ENCODE results near the gene CEBPE.

The CEBPE gene

DNA sequence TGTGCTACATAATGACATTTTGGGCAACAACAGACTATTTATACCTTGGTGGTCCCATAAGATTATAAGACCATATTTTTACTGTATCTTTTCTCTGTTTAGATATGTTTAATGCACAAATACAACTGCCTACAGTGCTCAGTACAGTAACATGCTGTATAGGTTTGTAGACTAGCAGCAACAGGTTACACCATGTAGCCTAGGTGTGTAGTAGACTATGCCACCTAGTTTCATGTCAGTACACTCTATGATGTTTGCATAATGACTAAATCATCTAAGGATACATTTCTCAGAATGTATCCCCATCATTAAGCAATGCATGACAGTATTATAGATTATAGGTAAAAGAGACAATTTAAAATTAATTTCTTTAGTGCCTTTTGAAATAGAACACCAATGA lies 30.7 kb upstream of the CEBPE start:
- ATAC-seq = no peak
- H3K36me3 Mint-ChIP-seq = no peaks in the 10 kb centered on the region
- no peak overlapping the region for H3K27ac Mint-ChIP-seq
- H3K4me1 Mint-ChIP-seq = peaks cover 6% of the 10 kb centered on the region
- H3K4me3 Mint-ChIP-seq = no peak overlapping the region
- peaks cover 3% of the 10 kb centered on the region for H3K9me3 Mint-ChIP-seq
- H3K27me3 Mint-ChIP-seq = no peaks in the 10 kb centered on the region

DNA sequence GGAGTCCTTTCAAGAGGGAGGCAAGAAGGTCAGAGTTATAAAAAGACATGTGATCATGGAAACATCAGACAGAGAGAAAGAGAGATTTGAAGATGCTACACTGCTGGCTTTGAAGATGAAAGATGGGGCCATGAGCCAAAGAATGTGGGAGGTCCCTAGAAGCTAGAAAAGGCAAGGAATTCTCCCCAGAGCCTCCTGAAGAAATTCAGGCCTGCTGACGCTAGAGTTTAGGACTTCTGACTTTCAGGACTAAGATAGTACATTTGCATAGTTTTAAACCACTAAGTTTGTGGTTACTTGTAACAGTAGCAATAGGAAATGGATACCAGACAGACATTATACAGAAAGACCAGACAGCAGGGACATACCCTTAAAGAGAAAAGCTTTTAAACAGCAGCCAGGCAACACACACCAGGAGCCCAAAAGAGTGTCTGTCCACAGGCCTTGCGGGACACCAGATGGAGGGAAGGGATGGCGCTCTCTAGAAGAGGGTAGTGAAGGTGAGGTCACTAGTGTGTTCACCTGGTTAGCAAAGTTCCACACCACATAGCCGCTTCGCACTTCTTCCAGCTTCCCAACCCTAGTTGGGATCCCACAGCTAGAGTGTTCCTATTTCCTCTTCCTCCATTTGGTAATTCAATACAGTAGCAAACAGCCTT lies 29.7 kb upstream of the CEBPE start:
- no peak overlapping the region for H3K27ac Mint-ChIP-seq
- H3K4me3 Mint-ChIP-seq = no peak overlapping the region
- H3K36me3 Mint-ChIP-seq = no peaks in the 10 kb centered on the region
- ATAC-seq = no peak
- no peaks in the 10 kb centered on the region for H3K27me3 Mint-ChIP-seq
- peaks cover 6% of the 10 kb centered on the region for H3K4me1 Mint-ChIP-seq
- H3K9me3 Mint-ChIP-seq = peaks cover 3% of the 10 kb centered on the region

DNA sequence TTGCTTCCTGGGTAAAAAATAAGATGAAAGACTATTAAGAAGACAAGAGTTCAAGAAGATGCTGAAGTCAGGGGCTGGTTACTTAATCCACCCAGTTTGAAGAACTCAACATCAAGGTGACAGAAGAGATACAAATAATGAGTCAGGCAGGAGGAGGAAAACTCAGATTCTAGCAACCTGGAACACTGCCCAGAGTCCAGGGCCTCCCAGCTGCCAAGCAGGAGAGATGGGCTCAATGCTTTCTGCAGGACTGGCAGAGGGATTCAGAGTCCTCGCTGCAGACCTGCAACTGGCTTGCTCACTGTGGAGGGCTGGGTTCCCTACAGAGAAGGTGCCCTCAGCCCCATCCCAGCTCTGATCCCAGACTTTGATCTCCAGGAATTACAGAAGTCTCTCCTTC lies 28.6 kb upstream of the CEBPE start:
- Mint-ChIP-seq H3K27ac (no peak overlapping the region), H3K4me3 (no peak overlapping the region)

DNA sequence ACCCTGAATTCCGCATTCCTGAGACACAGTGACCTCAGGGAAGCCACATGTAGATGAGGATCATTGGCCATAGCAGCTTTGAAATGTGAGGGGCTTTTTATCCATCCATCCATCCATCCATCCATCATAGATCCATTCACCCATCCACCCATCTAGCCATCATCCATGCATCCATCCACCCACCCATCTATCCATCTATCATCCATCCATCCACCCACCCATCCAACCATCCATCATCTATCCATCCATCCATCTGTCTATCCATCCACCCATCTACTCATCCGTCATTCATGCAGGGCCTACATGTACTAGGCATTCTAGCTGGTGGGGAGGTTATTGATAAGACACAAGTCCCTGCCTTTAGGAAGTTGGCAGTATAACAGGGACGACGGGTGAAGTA lies 27.9 kb upstream of the CEBPE start:
- H3K36me3 Mint-ChIP-seq = no peaks in the 10 kb centered on the region
- no peak for ATAC-seq
- H3K4me3 Mint-ChIP-seq = no peak overlapping the region
- peaks cover 3% of the 10 kb centered on the region for H3K9me3 Mint-ChIP-seq
- H3K4me1 Mint-ChIP-seq = peaks cover 6% of the 10 kb centered on the region
- H3K27ac Mint-ChIP-seq = no peak overlapping the region
- H3K27me3 Mint-ChIP-seq = no peaks in the 10 kb centered on the region

More for the DNA sequence above, 28.6 kb upstream of the CEBPE start:
- Mint-ChIP-seq H3K36me3 (no peaks in the 10 kb centered on the region), H3K4me1 (peaks cover 6% of the 10 kb centered on the region), H3K27me3 (no peaks in the 10 kb centered on the region), H3K9me3 (peaks cover 3% of the 10 kb centered on the region)
- no peak for ATAC-seq

DNA sequence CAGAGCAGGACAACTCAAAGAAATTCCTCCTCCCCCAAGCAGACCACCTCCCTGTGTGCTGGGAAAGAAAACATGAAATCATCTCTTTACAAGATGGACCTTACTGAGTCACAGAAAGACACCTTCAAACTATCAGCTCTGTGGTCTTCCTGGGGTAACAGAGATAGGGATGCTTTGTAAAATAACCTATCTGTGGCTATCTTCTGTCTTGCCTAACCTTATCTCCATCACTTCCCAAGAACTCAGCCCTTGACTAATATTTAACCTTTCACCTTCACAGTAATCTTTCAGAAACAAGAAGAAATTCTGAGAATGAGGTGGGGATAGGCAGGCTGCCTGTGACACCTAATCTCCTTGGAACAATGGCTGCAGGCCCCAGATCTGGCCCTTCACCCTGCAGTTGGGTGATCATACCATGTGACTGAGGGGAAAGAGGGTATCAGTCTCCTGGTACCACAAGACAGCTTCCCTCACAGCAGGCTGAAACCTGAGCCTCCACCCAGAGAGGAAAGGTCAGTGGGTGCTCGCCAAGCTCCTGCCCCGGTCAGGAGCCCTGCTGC lies 27.4 kb upstream of the CEBPE start:
- no peaks in the 10 kb centered on the region for H3K36me3 Mint-ChIP-seq
- H3K27ac Mint-ChIP-seq = no peak overlapping the region
- peak; percentile 55 for ATAC-seq

DNA sequence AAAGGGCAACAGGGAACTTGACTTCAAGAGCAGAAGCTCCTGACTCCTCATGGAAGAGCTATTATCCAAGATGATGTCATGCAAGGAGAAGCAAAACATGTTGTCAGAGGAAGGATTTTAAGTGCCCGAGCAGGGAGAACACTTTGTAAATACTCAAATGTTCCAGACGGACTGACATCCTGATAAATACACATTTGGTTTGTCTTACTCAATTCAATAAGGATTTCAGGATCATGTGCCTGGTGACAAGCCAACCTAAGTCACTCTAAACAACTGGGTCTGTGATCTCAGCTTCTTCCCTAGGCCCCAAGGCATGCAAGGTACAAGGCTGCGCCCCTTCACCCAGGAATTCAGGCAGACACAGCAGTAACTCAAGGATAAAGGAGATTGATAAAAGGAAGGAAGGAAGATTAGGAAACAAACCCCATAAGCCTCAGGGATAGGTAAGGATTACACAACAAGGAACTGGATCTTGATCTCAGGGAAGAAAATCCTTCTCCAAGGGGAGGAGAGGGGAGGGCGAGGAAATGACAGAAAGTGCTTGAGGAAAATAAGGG lies 26.8 kb upstream of the CEBPE start:
- no peak for ATAC-seq
- H3K4me3 Mint-ChIP-seq = no peak overlapping the region
- H3K27me3 Mint-ChIP-seq = no peaks in the 10 kb centered on the region
- no peaks in the 10 kb centered on the region for H3K36me3 Mint-ChIP-seq
- no peak overlapping the region for H3K27ac Mint-ChIP-seq
- peaks cover 6% of the 10 kb centered on the region for H3K4me1 Mint-ChIP-seq
- peaks cover 3% of the 10 kb centered on the region for H3K9me3 Mint-ChIP-seq

More for the DNA sequence above, 27.4 kb upstream of the CEBPE start:
- Mint-ChIP-seq H3K9me3 (peaks cover 3% of the 10 kb centered on the region), H3K4me3 (no peak overlapping the region), H3K4me1 (peaks cover 6% of the 10 kb centered on the region), H3K27me3 (no peaks in the 10 kb centered on the region)

DNA sequence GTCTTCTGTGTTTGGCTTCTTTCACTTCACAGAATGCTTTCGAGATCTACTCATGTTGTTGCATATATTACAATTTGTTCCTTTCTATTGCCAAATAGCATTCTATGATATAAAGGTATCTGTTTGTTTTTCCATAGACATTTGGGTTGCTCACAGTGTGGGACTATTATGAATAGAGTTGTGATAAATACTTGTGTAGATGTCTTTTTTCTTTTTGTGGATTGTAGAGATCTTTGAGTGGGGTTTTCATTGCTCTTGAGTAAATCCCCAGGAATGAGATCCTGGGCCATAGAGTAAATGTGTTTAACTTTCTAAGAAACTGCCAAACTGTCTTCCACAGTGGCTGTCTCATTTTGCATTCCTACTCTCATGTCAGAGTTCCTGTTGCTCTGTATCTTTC lies 24.9 kb upstream of the CEBPE start:
- ATAC-seq = no peak
- H3K9me3 Mint-ChIP-seq = peaks cover 3% of the 10 kb centered on the region
- H3K27me3 Mint-ChIP-seq = no peaks in the 10 kb centered on the region
- no peak overlapping the region for H3K4me3 Mint-ChIP-seq
- H3K36me3 Mint-ChIP-seq = no peaks in the 10 kb centered on the region
- no peak overlapping the region for H3K27ac Mint-ChIP-seq
- H3K4me1 Mint-ChIP-seq = no peaks in the 10 kb centered on the region

DNA sequence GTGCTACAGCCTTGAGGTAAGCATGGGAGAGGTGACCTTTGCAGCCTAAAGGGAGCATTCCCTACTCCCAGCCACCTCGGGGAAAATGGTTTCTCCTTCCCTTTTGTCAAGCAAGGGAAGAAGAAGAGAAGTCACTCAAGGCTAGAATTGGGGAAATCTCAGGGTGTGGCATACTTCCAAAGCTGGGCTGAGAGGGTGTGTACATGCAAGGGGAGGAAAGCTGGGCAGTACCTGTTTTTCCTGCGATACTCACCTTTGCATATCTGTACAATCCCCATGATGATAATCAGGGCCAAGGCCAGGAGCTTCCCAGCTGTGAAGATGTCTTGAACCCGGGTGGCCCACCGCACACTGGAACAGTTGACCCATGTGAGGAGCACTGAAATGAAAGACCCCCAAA lies 23.8 kb upstream of the CEBPE start:
- H3K27ac Mint-ChIP-seq = no peak overlapping the region

DNA sequence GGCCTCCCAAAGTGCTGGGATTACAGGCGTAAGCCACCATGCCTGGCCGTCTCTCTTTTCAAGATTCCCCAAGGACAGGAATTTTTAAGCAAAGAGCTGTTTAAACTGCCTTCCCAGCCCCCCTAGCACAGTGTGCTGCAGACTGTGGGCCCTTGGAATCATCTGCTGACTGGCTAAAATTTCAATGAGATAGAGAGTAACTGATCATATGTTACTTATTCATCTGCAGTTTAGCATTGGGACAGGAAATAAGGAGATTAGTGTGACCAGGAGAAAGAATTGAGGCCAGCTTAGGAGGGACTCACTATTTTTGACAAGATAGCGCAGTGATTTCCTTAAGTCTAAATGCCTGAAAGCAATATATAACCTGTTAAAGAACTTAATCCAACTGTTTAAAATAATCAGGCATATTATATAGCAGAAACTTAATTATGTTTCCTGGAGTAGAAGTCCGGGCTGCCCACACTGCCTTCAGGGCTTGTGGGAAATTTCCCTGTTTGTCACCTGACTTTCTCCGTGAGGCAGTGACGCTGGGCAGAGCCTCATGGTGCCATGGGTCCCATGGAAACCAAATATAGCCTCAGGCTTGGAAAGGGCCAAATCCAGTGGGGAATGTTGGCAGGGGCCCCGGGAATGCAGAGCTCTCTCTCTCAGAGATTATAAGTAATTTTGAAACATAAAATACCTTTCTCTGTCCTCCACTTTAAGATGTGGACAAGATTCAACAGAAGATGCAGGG lies 22.8 kb upstream of the CEBPE start:
- no peak overlapping the region for H3K4me3 Mint-ChIP-seq
- ATAC-seq = no peak
- H3K27me3 Mint-ChIP-seq = no peaks in the 10 kb centered on the region
- no peaks in the 10 kb centered on the region for H3K36me3 Mint-ChIP-seq
- H3K4me1 Mint-ChIP-seq = no peaks in the 10 kb centered on the region
- no peaks in the 10 kb centered on the region for H3K9me3 Mint-ChIP-seq
- H3K27ac Mint-ChIP-seq = no peak overlapping the region

More for the DNA sequence above, 23.8 kb upstream of the CEBPE start:
- no peak overlapping the region for H3K4me3 Mint-ChIP-seq
- ATAC-seq = no peak
- no peaks in the 10 kb centered on the region for H3K9me3 Mint-ChIP-seq
- no peaks in the 10 kb centered on the region for H3K36me3 Mint-ChIP-seq
- no peaks in the 10 kb centered on the region for H3K4me1 Mint-ChIP-seq
- no peaks in the 10 kb centered on the region for H3K27me3 Mint-ChIP-seq

DNA sequence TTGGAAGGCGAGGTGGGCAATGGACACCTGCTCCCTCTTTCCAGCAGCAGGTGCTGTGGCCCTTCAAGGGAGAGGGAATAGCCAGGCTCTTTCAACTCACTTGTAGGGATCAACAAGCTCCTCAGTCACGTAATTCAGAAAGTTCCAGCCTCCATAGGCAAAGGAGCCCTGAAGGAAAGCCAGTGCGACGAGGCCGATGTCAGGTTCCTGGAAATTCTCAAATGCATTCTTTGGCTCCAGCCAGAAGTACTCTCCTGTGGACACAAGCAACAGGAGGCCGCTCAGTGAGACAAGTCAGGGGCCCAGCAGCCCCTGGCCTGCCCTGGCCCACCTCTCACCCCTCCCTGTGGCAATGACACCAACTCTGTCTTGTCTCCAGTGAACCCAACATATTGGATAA lies 21.3 kb upstream of the CEBPE start:
- no peaks in the 10 kb centered on the region for H3K36me3 Mint-ChIP-seq
- no peaks in the 10 kb centered on the region for H3K9me3 Mint-ChIP-seq
- H3K27ac Mint-ChIP-seq = no peak overlapping the region
- no peaks in the 10 kb centered on the region for H3K27me3 Mint-ChIP-seq
- H3K4me3 Mint-ChIP-seq = no peak overlapping the region
- no peak for ATAC-seq
- H3K4me1 Mint-ChIP-seq = no peaks in the 10 kb centered on the region

DNA sequence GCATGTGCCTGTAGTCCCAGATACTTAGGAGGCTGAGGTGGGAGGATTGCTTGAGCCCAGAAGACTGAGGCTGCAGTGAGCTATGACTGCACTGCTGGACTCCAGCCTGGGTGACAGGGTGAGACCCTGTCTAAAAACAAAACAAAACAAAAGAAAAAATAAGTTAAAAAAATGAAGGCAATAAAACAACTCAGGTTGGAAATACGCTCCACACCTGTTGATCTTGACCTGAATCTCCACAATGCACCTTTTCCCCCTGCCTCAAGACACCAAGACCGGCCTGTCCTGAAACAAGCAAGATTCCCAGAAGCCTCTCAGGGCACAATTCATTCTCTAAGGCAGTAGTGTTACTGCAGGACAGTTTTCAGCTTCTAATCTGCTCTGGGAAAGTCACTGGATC lies 20.8 kb upstream of the CEBPE start:
- ATAC-seq = no peak
- Mint-ChIP-seq H3K27me3 (no peaks in the 10 kb centered on the region), H3K36me3 (no peaks in the 10 kb centered on the region), H3K4me3 (no peak overlapping the region), H3K27ac (no peak overlapping the region), H3K9me3 (no peaks in the 10 kb centered on the region), H3K4me1 (no peaks in the 10 kb centered on the region)

DNA sequence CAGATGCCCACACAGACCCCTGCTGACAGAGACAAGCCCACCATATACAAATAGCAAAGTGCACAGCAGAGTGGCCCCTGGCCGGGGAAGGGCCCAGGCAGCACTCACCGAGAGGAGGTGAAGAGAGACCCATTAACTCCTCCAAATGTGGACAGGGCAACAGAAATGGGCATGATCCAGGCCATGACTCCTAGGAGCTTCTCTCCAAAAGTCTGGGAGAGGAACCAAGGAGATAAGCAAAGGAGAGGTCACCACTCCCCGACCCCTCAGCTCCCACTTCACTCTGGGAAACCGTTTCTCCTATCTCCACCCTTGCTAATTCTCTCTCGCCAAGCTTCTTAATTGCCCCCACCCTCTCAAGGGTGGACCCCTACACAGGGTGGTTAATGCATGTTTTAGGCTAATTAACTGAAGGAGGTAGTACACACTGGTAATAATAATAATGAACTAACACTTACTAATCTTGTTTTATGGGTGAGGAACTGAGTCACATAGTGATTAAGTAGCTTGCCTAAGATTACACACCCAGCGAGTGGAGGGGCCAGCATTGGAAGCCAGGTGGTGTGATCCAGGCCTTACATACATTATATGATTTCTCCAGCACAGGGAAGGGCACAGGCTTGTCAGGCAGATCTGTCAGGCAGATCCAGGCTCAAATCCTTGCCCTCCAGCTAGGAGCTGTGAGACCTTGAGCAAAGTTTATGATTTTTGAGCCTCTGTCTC lies 18.9 kb upstream of the CEBPE start:
- Mint-ChIP-seq H3K27ac (no peak overlapping the region), H3K4me3 (no peak overlapping the region), H3K36me3 (no peaks in the 10 kb centered on the region), H3K4me1 (no peaks in the 10 kb centered on the region), H3K27me3 (no peaks in the 10 kb centered on the region), H3K9me3 (no peaks in the 10 kb centered on the region)
- no peak for ATAC-seq

DNA sequence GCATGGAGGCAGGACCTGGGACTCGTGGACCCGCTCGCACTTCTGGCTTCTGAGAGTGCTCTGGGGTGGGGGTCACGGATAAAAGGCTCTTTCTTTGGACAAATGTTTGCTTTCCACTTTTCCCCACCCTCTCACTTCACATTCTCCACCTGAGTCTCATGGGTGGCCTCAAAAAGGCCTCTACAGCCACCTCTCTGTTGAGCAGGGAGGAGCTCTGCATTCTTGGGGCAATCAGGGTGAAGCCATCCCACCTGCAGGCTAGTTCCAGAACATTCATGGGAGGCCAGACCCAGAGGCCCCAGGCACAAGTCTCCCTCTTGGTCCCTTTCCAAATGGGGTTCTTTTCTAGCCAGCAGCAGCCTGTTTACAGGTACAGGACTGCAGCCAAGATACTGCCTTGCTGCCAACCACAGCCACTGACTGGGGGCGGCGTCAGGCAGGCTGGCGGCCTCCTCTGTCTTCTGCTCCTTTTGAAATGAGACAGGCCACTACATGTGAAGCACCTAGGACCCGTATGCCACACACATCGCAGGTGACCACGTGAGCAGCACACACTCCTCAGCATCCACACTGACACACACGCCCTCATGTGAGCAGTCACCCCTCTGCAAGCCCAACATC lies 18.2 kb upstream of the CEBPE start:
- Mint-ChIP-seq H3K9me3 (no peaks in the 10 kb centered on the region), H3K4me1 (no peaks in the 10 kb centered on the region), H3K27me3 (no peaks in the 10 kb centered on the region), H3K27ac (no peak overlapping the region), H3K36me3 (no peaks in the 10 kb centered on the region), H3K4me3 (no peak overlapping the region)
- peak; percentile 42 for ATAC-seq

DNA sequence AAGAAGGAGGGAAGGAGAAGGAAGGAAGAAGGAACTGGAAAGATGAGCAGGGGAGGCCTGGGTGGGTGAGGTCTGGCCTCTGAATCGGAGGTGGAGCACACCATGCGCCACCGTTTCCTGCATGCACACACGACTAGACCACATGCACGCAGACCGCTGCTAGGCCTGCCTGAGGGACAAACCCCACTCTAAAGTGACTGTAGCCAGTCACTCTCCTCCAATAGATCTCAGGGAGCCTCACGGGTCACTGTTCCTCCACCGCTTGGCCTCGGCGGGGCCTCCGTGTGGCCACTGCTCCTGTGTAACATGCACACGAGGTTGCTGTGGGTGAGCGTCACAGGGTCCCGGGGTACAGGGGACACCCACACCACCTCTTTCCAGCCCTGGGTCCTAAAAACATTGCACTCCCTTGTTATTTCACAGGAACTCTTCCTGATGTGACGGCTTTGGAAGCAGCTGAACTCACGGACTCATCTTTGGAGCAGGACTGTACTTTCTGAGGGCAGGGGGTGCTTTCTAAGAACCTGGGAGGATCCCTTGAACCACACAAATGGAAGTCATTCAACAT lies 17.6 kb upstream of the CEBPE start:
- no peak overlapping the region for H3K4me3 Mint-ChIP-seq
- no peaks in the 10 kb centered on the region for H3K4me1 Mint-ChIP-seq
- H3K36me3 Mint-ChIP-seq = no peaks in the 10 kb centered on the region
- no peak overlapping the region for H3K27ac Mint-ChIP-seq
- H3K27me3 Mint-ChIP-seq = no peaks in the 10 kb centered on the region
- no peak for ATAC-seq
- no peaks in the 10 kb centered on the region for H3K9me3 Mint-ChIP-seq

DNA sequence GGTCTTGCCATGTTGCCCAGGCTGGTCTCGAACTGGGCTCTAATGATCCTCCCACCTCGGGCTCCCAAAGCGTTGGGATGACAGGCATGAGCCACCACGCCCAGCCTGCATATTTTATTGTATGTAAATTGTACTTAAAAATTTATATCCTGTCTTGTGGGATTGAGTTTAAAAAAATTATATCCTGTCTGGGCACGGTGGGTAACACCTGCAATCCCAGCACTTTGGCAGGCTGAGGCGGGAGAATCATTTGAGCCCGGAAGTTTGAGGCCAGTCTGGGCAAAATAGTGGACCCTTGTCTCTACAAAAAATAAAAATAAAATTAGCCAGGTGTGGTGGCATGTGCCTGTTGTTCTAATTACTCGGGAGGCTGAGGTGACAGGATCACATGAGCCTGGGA lies 13.9 kb upstream of the CEBPE start:
- no peaks in the 10 kb centered on the region for H3K36me3 Mint-ChIP-seq
- no peak overlapping the region for H3K4me3 Mint-ChIP-seq

More for the DNA sequence above, 13.9 kb upstream of the CEBPE start:
- Mint-ChIP-seq H3K9me3 (no peaks in the 10 kb centered on the region), H3K27me3 (no peaks in the 10 kb centered on the region), H3K27ac (no peak overlapping the region), H3K4me1 (peaks cover 21% of the 10 kb centered on the region)
- no peak for ATAC-seq
